BLaER1 (cell line): ENCODE results near the gene RPL22.

Experiments used
- H3K27ac ChIP-seq: shearing (Covaris generic); formaldehyde crosslinking; 2 replicates; pipeline ENCODE4 v1.8.1; 2022
- H3K27me3 ChIP-seq: shearing (Covaris generic); formaldehyde crosslinking; 2 replicates; pipeline ENCODE4 v1.8.1; 2022
- H3K36me3 ChIP-seq: shearing (Covaris generic); formaldehyde crosslinking; 2 replicates; pipeline ENCODE4 v1.8.1; 2022
- H3K4me1 ChIP-seq: shearing (Covaris generic); formaldehyde crosslinking; 2 replicates; pipeline ENCODE4 v1.8.1; 2022
- H3K4me2 ChIP-seq: shearing (Covaris generic); formaldehyde crosslinking; 2 replicates; pipeline ENCODE4 v1.8.1; 2022
- H3K4me3 ChIP-seq: shearing (Covaris generic); formaldehyde crosslinking; 2 replicates; pipeline ENCODE4 v1.8.1; 2022
- H3K9ac ChIP-seq: shearing (Covaris generic); formaldehyde crosslinking; 2 replicates; pipeline ENCODE4 v1.8.1; 2022
- H3K9me3 ChIP-seq: shearing (Covaris generic); formaldehyde crosslinking; 2 replicates; pipeline ENCODE4 v1.8.1; 2022
- H4K20me1 ChIP-seq: shearing (Covaris generic); formaldehyde crosslinking; 2 replicates; pipeline ENCODE4 v1.8.1; 2022
- Cebpa-rat ChIP-seq: shearing (Covaris generic); IDR thresholded peaks from 2 replicates; pipeline ENCODE4 v1.8.1; 2022

RPL22 gene

GRCh38 chr1:6145864-6146410 lies 53.5 kb downstream of the RPL22 start:
- Histone ChIP-seq H3K9me3 (peaks cover 11% of the 10 kb centered on the region; the same call in 1 of the 2 replicates), H3K4me2 (no peak overlapping the region), H3K36me3 (no peaks in the 10 kb centered on the region), H3K27me3 (no peaks in the 10 kb centered on the region), H3K27ac (no peak overlapping the region), H3K9ac (no peak overlapping the region), H3K4me3 (no peak overlapping the region), H4K20me1 (no peaks in the 10 kb centered on the region), H3K4me1 (peaks cover 14% of the 10 kb centered on the region)
- no peak for TF ChIP-seq Cebpa-rat

GRCh38 chr1:6145396-6145750 lies 54.0 kb downstream of the RPL22 start:
- H3K36me3 ChIP-seq: no peaks in the 10 kb centered on the region
- peaks cover 11% of the 10 kb centered on the region; the same call in 1 of the 2 replicates for H3K9me3 ChIP-seq
- H3K27ac ChIP-seq: no peak overlapping the region
- no peak overlapping the region for H3K4me3 ChIP-seq
- H3K9ac ChIP-seq: no peak overlapping the region
- H3K4me1 ChIP-seq: peaks cover 16% of the 10 kb centered on the region
- H3K27me3 ChIP-seq: no peaks in the 10 kb centered on the region
- H3K4me2 ChIP-seq: no peak overlapping the region
- TF ChIP-seq Cebpa-rat: no peak
- H4K20me1 ChIP-seq: no peaks in the 10 kb centered on the region

- no peak for TF ChIP-seq Cebpa-rat
- Histone ChIP-seq H3K27me3 (no peaks in the 10 kb centered on the region), H3K27ac (no peak overlapping the region), H3K4me1 (peaks cover 16% of the 10 kb centered on the region), H3K9ac (no peak overlapping the region), H4K20me1 (no peaks in the 10 kb centered on the region), H3K36me3 (no peaks in the 10 kb centered on the region), H3K4me3 (no peak overlapping the region), H3K4me2 (no peak overlapping the region), H3K9me3 (peaks cover 11% of the 10 kb centered on the region; the same call in 1 of the 2 replicates)
These were observed 54.6 kb downstream of the RPL22 start for GRCh38 chr1:6144647-6145395.

GRCh38 chr1:6144175-6144574 lies 55.2 kb downstream of the RPL22 start:
- Histone ChIP-seq H3K4me3 (no peak overlapping the region), H3K9ac (no peak overlapping the region), H3K4me2 (no peak overlapping the region), H3K36me3 (no peaks in the 10 kb centered on the region), H4K20me1 (no peaks in the 10 kb centered on the region), H3K27ac (no peak overlapping the region), H3K4me1 (peaks cover 17% of the 10 kb centered on the region), H3K27me3 (no peaks in the 10 kb centered on the region), H3K9me3 (peaks cover 5% of the 10 kb centered on the region; the same call in 1 of the 2 replicates)
- no peak for TF ChIP-seq Cebpa-rat

GRCh38 chr1:6143395-6143794 lies 56.0 kb downstream of the RPL22 start:
- H3K4me3 ChIP-seq: no peak overlapping the region
- H3K9ac ChIP-seq: no peak overlapping the region
- TF ChIP-seq Cebpa-rat: no peak
- H3K4me2 ChIP-seq: no peak overlapping the region
- H3K9me3 ChIP-seq: no peaks in the 10 kb centered on the region
- H3K27ac ChIP-seq: no peak overlapping the region
- H4K20me1 ChIP-seq: no peaks in the 10 kb centered on the region
- H3K27me3 ChIP-seq: no peaks in the 10 kb centered on the region
- peaks cover 25% of the 10 kb centered on the region for H3K4me1 ChIP-seq
- no peaks in the 10 kb centered on the region for H3K36me3 ChIP-seq

- Histone ChIP-seq H3K4me1 (peaks cover 31% of the 10 kb centered on the region), H3K36me3 (no peaks in the 10 kb centered on the region), H3K9me3 (no peaks in the 10 kb centered on the region), H4K20me1 (no peaks in the 10 kb centered on the region), H3K27me3 (no peaks in the 10 kb centered on the region), H3K4me2 (no peak overlapping the region), H3K4me3 (no peak overlapping the region), H3K27ac (no peak overlapping the region), H3K9ac (no peak overlapping the region)
- TF ChIP-seq Cebpa-rat: no peak
These were observed 56.7 kb downstream of the RPL22 start for GRCh38 chr1:6142734-6143133.

GRCh38 chr1:6142036-6142621 lies 57.3 kb downstream of the RPL22 start:
- Histone ChIP-seq H3K9ac (no peak overlapping the region), H3K27me3 (no peaks in the 10 kb centered on the region)
- TF ChIP-seq Cebpa-rat: no peak

GRCh38 chr1:6141592-6141991 lies 57.8 kb downstream of the RPL22 start:
- Histone ChIP-seq H3K36me3 (no peaks in the 10 kb centered on the region), H4K20me1 (no peaks in the 10 kb centered on the region), H3K4me1 (peaks cover 37% of the 10 kb centered on the region), H3K9me3 (no peaks in the 10 kb centered on the region), H3K4me3 (no peak overlapping the region), H3K9ac (no peak overlapping the region), H3K27ac (0 out of 2 replicates have a peak overlapping the region, but pooled peaks have one; percentile 47), H3K4me2 (peak overlapping the region; percentile 51), H3K27me3 (no peaks in the 10 kb centered on the region)
- TF ChIP-seq Cebpa-rat: no peak

More at GRCh38 chr1:6142036-6142621, 57.3 kb downstream of the RPL22 start:
- peak overlapping the region; percentile 51 for H3K4me2 ChIP-seq
- no peaks in the 10 kb centered on the region for H3K36me3 ChIP-seq
- no peaks in the 10 kb centered on the region for H4K20me1 ChIP-seq
- peaks cover 37% of the 10 kb centered on the region for H3K4me1 ChIP-seq
- no peaks in the 10 kb centered on the region for H3K9me3 ChIP-seq
- H3K27ac ChIP-seq: 0 out of 2 replicates have a peak overlapping the region, but pooled peaks have one; percentile 47
- H3K4me3 ChIP-seq: no peak overlapping the region

- H4K20me1 ChIP-seq: no peaks in the 10 kb centered on the region
- H3K27me3 ChIP-seq: no peaks in the 10 kb centered on the region
These were observed 59.0 kb downstream of the RPL22 start for GRCh38 chr1:6140413-6140812.

GRCh38 chr1:6137758-6138157 lies 61.6 kb downstream of the RPL22 start:
- H3K4me2 ChIP-seq: peak overlapping the region; percentile 55
- H3K27me3 ChIP-seq: no peaks in the 10 kb centered on the region
- peaks cover 8% of the 10 kb centered on the region for H3K9me3 ChIP-seq
- no peaks in the 10 kb centered on the region for H3K36me3 ChIP-seq
- H3K9ac ChIP-seq: no peak overlapping the region
- no peak overlapping the region for H3K4me3 ChIP-seq
- peaks cover 37% of the 10 kb centered on the region for H3K4me1 ChIP-seq
- no peaks in the 10 kb centered on the region for H4K20me1 ChIP-seq
- TF ChIP-seq Cebpa-rat: no peak
- H3K27ac ChIP-seq: no peak overlapping the region

More at GRCh38 chr1:6140413-6140812, 59.0 kb downstream of the RPL22 start:
- H3K9me3 ChIP-seq: no peaks in the 10 kb centered on the region
- peaks cover 37% of the 10 kb centered on the region for H3K4me1 ChIP-seq
- H3K9ac ChIP-seq: no peak overlapping the region
- no peaks in the 10 kb centered on the region for H3K36me3 ChIP-seq
- H3K4me2 ChIP-seq: no peak overlapping the region
- H3K4me3 ChIP-seq: no peak overlapping the region
- H3K27ac ChIP-seq: no peak overlapping the region
- no peak for TF ChIP-seq Cebpa-rat
